Thymus (tissue), 14 donors: ENCODE results near the gene OR5AR1. TPM values are rescaled to one million over a fixed set of nuclear protein-coding genes. Genes with fewer than 3 reads are reported as not detected.

Source experiments
- DNase-seq, 9 donors: peaks; one replicate each; pipeline ENCODE4 v3.0.0-alpha.2; 2013; ENCODE audit warnings: low spot score in 9 of 9, low read depth in 6 of 9, missing footprints in 1 of 9
- H3K27ac ChIP-seq, 2 donors: one replicate each; pipeline ENCODE4 v1.5.1; 2013; ENCODE audit warnings: control low read depth in 1 of 2, low read depth in 1 of 2, low read length in 1 of 2, mild to moderate bottlenecking in 1 of 2, moderate library complexity in 1 of 2
- H3K27me3 ChIP-seq, 2 donors: one replicate each; pipeline ENCODE4 v1.5.1; 2013; ENCODE audit warnings: low read length in 1 of 2; ENCODE audit not compliant: control insufficient read depth in 2 of 2, insufficient read depth in 1 of 2
- H3K36me3 ChIP-seq, 2 donors: one replicate each; pipeline ENCODE4 v1.5.1; 2013; ENCODE audit warnings: low read length in 1 of 2, mild to moderate bottlenecking in 1 of 2, moderate library complexity in 1 of 2; ENCODE audit not compliant: control insufficient read depth in 2 of 2, insufficient read depth in 2 of 2
- H3K4me1 ChIP-seq, 2 donors: one replicate each; pipeline ENCODE4 v1.5.1; 2013; ENCODE audit warnings: low read length in 2 of 2; ENCODE audit not compliant: control insufficient read depth in 2 of 2, insufficient read depth in 2 of 2
- H3K4me3 ChIP-seq, 2 donors: one replicate each; pipeline ENCODE4 v1.5.1; 2013; ENCODE audit warnings: low read length in 2 of 2, control low read depth in 1 of 2, mild to moderate bottlenecking in 1 of 2
- H3K9me3 ChIP-seq, 2 donors: one replicate each; pipeline ENCODE4 v1.5.1; 2013; ENCODE audit warnings: low read length in 1 of 2, mild to moderate bottlenecking in 1 of 2; ENCODE audit not compliant: control insufficient read depth in 2 of 2, insufficient read depth in 1 of 2
- WGBS: extraction: QIAGEN DNeasy Blood & Tissue Kit; methylation state at CpG from one replicate; pipeline ENCODE4 v1.1.7; 2013; 5-methylcytosine and 5-hydroxymethylcytosine counted together
- long read RNA-seq, 10 donors: transcript quantifications; one replicate each; lab custom pipeline, GENCODE V29; 2026
- polyA plus RNA-seq: library from polyadenylated mRNA; stranded (reverse); fragments of 200-250 nt; gene quantifications from one replicate; pipeline ENCODE4 v1.2.3, GENCODE V29; 2013
- total RNA-seq: library from RNA; stranded (reverse); fragments of 120-200 nt; gene quantifications from one replicate; pipeline ENCODE4 v1.2.4, GENCODE V29; 2013
- donor health status: healthy.

Gene OR5AR1
- not detected for total RNA-seq
- polyA plus RNA-seq, result not detected
- long read RNA-seq, donor 1, result 0 reads
- long read RNA-seq, donor 2, result 0 reads
- long read RNA-seq, donor 3, result 0 reads
- long read RNA-seq, donor 4, result 0 reads
- long read RNA-seq, donor 5, result 0 reads
- long read RNA-seq, donor 6, result 0 reads
- long read RNA-seq, donor 7, result 0 reads
- long read RNA-seq, donor 8, result 0 reads
- long read RNA-seq, donor 9, result 0 reads
- long read RNA-seq, donor 10, result 0 reads

- H3K4me3 ChIP-seq, result no peak within 1 kb of the TSS
- no peak within 1 kb of the TSS for H3K27ac ChIP-seq
- H3K9me3 ChIP-seq, result no peaks in the 10 kb centered on the region
- H3K27me3 ChIP-seq, result no peaks in the 10 kb centered on the region
- DNase-seq, result no peak
- no peaks in the 10 kb centered on the region for H3K4me1 ChIP-seq
- no peaks in the 10 kb centered on the region for H3K36me3 ChIP-seq
- 86% methylated on average over 2 of the region's 2 CpGs for WGBS
These were observed at the start of gene OR5AR1 for GRCh38 chr11:56663386-56663785. Gene OR5AR1, plus strand, starts transcription at chr11:56663686. Its CDS starts 0 bp downstream, at chr11:56663686.

DNA sequence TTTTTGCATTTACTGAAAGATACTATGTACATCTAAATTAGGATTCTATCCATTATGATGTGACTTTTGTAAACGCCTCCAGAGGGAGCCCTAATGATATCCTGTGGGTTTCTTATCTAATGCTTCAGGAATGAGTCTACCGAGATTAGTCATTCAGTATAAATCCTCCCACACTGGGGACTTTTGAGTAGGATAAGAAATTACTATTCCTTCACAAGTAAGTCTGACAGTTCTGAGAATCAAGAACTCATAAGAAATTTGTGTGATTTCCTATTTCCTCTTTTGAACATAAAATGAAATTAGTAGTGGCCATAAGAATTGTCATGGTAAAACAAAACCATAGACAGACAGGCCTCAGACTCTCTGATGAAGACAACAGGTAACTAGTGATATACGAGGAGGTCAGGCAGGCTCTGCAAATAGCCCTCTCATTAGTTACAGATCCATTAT lies 38.8 kb upstream of the OR5AR1 start:
- H3K9me3 ChIP-seq, result no peaks in the 10 kb centered on the region
- no peaks in the 10 kb centered on the region for H3K4me1 ChIP-seq
- WGBS, result 7% methylated on average over 3 of the region's 3 CpGs
- H3K27me3 ChIP-seq, result no peaks in the 10 kb centered on the region
- no peak overlapping the region for H3K4me3 ChIP-seq
- no peaks in the 10 kb centered on the region for H3K36me3 ChIP-seq
- DNase-seq, result no peak
- no peak overlapping the region for H3K27ac ChIP-seq

- no peaks in the 10 kb centered on the region for H3K4me1 ChIP-seq
- DNase-seq, result no peak
- no peaks in the 10 kb centered on the region for H3K27me3 ChIP-seq
- no peak overlapping the region for H3K27ac ChIP-seq
- no peak overlapping the region for H3K4me3 ChIP-seq
- 61% methylated on average over 2 of the region's 2 CpGs for WGBS
- no peaks in the 10 kb centered on the region for H3K36me3 ChIP-seq
- H3K9me3 ChIP-seq, result no peaks in the 10 kb centered on the region
These were observed 37.5 kb upstream of the OR5AR1 start for GRCh38 chr11:56625946-56626345.

GRCh38 chr11:56632329-56632728 lies 31.2 kb upstream of the OR5AR1 start:
- no peak for DNase-seq
- no peak overlapping the region for H3K4me3 ChIP-seq
- no peaks in the 10 kb centered on the region for H3K4me1 ChIP-seq
- H3K27me3 ChIP-seq, result no peaks in the 10 kb centered on the region
- H3K9me3 ChIP-seq, result no peaks in the 10 kb centered on the region
- H3K36me3 ChIP-seq, result no peaks in the 10 kb centered on the region
- 88% methylated on average over 2 of the region's 2 CpGs for WGBS
- no peak overlapping the region for H3K27ac ChIP-seq

DNA sequence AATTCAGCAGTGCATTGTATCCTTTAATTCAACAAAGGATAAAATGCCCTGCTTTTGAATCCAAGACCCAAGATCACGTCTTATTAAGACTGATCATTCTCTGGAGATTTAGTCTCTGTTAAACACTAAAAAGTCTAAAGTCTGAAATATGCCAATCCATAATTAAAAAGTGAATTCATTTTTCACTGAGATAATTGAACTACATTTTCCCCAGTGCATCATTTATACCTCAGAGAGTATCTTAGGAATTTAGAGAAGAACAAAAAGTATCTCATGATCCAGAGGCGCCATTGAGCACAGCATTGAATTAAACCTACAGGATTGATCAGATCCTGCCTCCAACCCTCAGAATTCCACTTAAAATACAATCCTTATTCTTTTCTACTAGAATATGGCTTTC lies 26.6 kb upstream of the OR5AR1 start:
- WGBS, result 90% methylated on average over 2 of the region's 2 CpGs
- no peaks in the 10 kb centered on the region for H3K4me1 ChIP-seq
- DNase-seq, result no peak
- no peak overlapping the region for H3K27ac ChIP-seq
- H3K9me3 ChIP-seq, result no peaks in the 10 kb centered on the region
- no peaks in the 10 kb centered on the region for H3K27me3 ChIP-seq
- H3K36me3 ChIP-seq, result no peaks in the 10 kb centered on the region
- H3K4me3 ChIP-seq, result no peak overlapping the region

GRCh38 chr11:56637500-56637899 lies 26.0 kb upstream of the OR5AR1 start:
- Histone ChIP-seq H3K27ac (no peak overlapping the region), H3K9me3 (no peaks in the 10 kb centered on the region)
- 84% methylated on average over 3 of the region's 3 CpGs for WGBS

GRCh38 chr11:56642339-56642738 lies 21.1 kb upstream of the OR5AR1 start, which contains the start of gene OR5AP2:
Gene OR5AP2, minus strand, starts transcription at chr11:56642439. Its CDS starts 0 bp downstream, at chr11:56642439.
- no peak for DNase-seq
- no peaks in the 10 kb centered on the region for H3K4me1 ChIP-seq
- no peaks in the 10 kb centered on the region for H3K9me3 ChIP-seq
- H3K27me3 ChIP-seq, result no peaks in the 10 kb centered on the region
- no peaks in the 10 kb centered on the region for H3K36me3 ChIP-seq
- 90% methylated on average over 2 of the region's 2 CpGs for WGBS
- H3K4me3 ChIP-seq, result no peak within 1 kb of the TSS
- no peak within 1 kb of the TSS for H3K27ac ChIP-seq

More at GRCh38 chr11:56637500-56637899, 26.0 kb upstream of the OR5AR1 start:
- Histone ChIP-seq H3K4me1 (no peaks in the 10 kb centered on the region), H3K27me3 (no peaks in the 10 kb centered on the region), H3K36me3 (no peaks in the 10 kb centered on the region), H3K4me3 (no peak overlapping the region)
- DNase-seq, result no peak

- H3K27ac ChIP-seq, result no peak overlapping the region
- H3K4me3 ChIP-seq, result no peak overlapping the region
- no peaks in the 10 kb centered on the region for H3K36me3 ChIP-seq
- no peak for DNase-seq
- no peaks in the 10 kb centered on the region for H3K27me3 ChIP-seq
- H3K4me1 ChIP-seq, result no peaks in the 10 kb centered on the region
- H3K9me3 ChIP-seq, result no peaks in the 10 kb centered on the region
- 26% methylated on average over 3 of the region's 3 CpGs for WGBS
These were observed 3.7 kb upstream of the OR5AR1 start for GRCh38 chr11:56659755-56660154.

DNA sequence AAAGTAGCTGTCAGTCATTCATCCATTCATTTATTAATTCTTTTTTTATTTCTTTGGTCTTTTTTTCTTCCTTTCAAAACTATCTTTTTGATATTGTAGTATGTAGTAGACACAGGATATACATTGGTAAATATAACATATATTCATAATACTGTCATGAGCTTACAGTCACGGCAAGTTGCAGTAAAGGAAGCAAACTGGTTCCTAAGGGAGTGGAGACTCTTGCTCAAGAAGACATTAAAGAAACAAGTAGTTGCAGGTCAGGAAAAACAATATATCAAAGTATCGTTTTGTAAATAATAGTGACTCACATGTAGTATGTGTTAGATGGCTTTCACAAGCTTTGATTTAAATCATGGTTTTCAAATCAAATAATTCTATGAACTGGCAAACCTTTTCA lies 7.5 kb downstream of the OR5AR1 start:
- Histone ChIP-seq H3K27me3 (no peaks in the 10 kb centered on the region), H3K4me1 (no peaks in the 10 kb centered on the region), H3K36me3 (no peaks in the 10 kb centered on the region), H3K4me3 (no peak overlapping the region), H3K27ac (no peak overlapping the region), H3K9me3 (no peaks in the 10 kb centered on the region)
- WGBS, result 93% methylated on average over 2 of the region's 2 CpGs
- no peak for DNase-seq
